GM13976 (cell line): ENCODE data around the gene PTGDS.

Experiments used
- DNase-seq: peaks from one replicate; pipeline ENCODE4 v3.0.0; 2012; ENCODE audit warnings: low spot score
- CTCF ChIP-seq: IDR thresholded peaks from 2 replicates; pipeline ENCODE4 v1.5.1; 2012; ENCODE audit warnings: borderline replicate concordance, mild to moderate bottlenecking; ENCODE audit not compliant: insufficient read depth; ENCODE audit errors: extremely low read depth, missing control alignments, control extremely low read depth
- in situ Hi-C: fragments of 300-500 bp; cut with MboI; formaldehyde crosslinking; loops from one replicate; pipeline ENCODE4 v1.12.0; 2022; ENCODE audit warnings: low sequenced_read_pairs, mixed read lengths, inconsistent platforms; ENCODE audit not compliant: unreplicated experiment

The PTGDS gene

DNA sequence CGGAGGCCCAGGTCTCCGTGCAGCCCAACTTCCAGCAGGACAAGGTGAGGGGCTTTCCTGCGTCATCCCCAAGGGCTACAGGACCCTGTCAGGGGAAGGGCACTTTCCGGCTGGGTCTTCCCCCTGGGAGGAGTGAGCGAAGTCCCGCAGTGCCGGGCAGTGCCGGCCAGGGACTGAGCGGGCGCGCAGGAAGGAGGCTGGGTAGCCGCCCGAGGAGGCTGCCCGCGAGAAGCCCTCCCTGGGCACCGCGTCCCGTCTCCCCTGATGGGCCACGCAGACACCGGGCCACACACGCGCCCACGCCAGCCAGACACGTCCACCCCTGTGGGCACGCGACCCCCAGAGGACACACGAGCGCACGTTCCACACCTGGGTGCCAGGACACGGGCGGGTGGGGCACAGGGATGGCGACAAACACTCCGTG, 357 bp downstream of the PTGDS start:
- no peak for TF ChIP-seq CTCF
- no peak for DNase-seq
- in situ Hi-C loops = no loop called here

DNA sequence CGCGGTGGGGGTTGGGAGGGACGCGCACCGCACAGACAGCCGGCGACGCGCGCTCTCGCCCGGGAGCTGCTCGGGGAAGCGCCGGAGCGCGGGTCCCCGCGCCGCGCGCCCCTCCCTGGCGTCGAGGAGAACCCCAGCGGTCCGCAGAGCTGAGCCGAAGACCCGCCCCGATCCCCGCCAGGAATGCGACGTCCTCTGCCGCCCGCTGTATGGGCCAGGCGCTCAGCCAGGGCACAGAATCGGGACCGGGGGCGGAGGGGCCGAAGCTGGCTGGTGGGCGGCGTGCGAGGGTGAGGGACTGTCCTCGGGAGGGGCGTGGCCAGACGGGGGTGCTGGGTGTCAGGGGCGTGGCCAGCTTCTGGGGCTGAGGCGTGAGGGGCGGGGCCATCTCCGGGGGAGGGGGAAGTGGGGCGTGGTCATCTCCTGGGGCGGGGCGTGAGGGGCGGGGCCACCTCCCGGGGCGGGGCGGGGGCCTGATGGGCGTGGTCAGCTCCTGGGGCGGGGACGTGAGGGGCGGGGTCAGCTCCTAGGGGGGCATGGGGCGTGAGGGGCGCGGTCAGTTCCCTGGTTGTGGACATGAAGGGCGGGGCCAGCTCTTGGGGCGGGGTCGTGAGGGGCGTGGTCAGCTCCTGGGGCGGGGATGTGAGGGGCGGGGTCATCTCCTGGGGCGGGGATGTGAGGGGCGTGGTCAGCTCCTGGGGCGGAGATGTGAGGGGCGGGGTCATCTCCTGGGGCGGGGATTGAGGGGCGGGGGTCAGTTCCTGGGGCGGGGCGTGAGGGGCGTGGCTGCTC, 965 bp downstream of the PTGDS start:
- DNase-seq = peak; percentile 90

DNA sequence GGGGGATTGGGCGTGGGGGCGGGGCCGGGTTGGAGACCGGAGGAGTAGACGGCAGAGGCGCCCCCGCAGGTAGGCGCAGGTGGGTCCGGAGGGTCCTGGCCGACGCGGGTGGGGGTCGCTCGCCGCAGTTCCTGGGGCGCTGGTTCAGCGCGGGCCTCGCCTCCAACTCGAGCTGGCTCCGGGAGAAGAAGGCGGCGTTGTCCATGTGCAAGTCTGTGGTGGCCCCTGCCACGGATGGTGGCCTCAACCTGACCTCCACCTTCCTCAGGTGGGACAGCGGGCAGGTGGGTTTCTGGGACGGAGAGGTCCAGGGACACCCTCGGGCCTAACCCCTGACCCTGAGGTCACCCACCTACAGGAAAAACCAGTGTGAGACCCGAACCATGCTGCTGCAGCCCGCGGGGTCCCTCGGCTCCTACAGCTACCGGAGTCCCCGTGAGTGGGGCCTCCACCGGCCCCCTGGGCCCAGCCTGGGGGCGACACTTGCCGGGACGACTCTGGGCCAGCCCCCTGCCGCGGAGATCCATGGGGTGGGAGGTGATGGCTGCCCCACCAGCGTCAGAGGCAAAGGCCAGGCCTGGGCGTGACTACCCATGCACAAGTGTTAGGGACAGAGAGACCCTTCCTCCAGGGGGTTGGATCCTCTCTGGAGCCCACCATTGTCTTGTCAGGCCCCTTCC, 1.7 kb downstream of the PTGDS start:
- in situ Hi-C loops = no loop called here
- no peak for DNase-seq
- no peak for TF ChIP-seq CTCF

More for the DNA sequence above, 965 bp downstream of the PTGDS start:
- in situ Hi-C loops = no loop called here
- TF ChIP-seq CTCF = no peak

DNA sequence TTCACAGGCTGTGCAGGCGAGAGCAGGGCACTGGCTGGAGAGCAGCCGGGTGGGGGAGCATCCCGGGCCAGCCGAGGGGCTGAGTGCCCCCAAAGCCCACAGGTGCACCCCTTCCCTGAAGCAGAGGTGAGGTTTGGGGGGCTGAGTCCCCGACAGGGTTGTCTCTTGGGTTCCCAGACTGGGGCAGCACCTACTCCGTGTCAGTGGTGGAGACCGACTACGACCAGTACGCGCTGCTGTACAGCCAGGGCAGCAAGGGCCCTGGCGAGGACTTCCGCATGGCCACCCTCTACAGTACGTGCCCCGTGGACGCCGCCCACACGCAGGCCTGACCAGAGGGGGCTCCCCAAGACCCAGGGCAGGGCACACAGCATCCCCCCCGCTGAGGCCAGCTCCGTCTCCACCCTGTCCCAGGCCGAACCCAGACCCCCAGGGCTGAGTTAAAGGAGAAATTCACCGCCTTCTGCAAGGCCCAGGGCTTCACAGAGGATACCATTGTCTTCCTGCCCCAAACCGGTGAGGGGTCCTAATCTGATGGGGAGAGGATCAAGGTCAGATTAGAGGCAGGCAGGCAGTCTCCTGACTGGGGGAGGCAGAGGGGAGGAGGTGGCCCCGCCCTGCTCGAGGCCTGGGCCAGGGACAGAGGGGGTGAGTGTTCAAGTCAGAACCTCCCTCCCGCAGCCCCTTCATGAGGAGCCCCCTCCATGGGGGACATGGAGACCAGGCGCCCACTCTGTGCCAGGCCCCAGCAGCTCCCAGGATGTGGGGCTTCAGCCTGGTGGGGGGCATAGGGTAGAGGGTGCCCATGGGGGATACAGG, 2.7 kb downstream of the PTGDS start:
- in situ Hi-C loops = no loop called here
- DNase-seq = no peak
- no peak for TF ChIP-seq CTCF

- DNase-seq = no peak
- in situ Hi-C loops = no loop called here
- TF ChIP-seq CTCF = no peak
These were observed 3.6 kb downstream of the PTGDS start for GRCh38 chr9:136980669-136981478.
